Measurements from ENCODE around the gene BHLHE40.

DNA sequence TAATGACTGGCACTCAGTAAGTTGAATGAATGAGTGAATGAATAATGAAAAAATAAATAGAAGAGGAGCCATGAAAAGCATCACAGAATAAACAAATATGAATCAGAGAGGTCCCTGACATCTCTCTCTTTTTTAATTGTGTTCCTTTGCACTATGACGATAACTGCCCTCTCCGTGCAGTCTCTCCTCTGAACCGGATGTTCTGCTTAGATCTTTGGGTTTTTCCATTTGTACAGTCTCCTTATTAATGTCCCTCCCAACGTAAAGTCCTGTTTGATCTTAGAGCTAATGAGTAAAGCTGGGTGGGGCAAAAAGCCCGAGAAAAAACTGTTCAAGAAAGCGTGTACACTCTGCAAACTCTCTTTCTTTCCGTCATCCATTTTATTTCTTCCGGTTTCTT is 28.3 kb upstream of the BHLHE40 start:
- TF ChIP-seq, protein P1, sequence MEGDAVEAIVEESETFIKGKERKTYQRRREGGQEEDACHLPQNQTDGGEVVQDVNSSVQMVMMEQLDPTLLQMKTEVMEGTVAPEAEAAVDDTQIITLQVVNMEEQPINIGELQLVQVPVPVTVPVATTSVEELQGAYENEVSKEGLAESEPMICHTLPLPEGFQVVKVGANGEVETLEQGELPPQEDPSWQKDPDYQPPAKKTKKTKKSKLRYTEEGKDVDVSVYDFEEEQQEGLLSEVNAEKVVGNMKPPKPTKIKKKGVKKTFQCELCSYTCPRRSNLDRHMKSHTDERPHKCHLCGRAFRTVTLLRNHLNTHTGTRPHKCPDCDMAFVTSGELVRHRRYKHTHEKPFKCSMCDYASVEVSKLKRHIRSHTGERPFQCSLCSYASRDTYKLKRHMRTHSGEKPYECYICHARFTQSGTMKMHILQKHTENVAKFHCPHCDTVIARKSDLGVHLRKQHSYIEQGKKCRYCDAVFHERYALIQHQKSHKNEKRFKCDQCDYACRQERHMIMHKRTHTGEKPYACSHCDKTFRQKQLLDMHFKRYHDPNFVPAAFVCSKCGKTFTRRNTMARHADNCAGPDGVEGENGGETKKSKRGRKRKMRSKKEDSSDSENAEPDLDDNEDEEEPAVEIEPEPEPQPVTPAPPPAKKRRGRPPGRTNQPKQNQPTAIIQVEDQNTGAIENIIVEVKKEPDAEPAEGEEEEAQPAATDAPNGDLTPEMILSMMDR (conservative IDR thresholded peaks at IDR 0.05; ENCODE audit: low read depth, low read length): no peak
- TF ChIP-seq EZH2 (IDR thresholded peaks at IDR 0.05; ENCODE audit: borderline replicate concordance, low read depth, low read length, poor library complexity, severe bottlenecking): no peak
